ENCODE data around the gene NDUFV1.

The NDUFV1 gene

GRCh38 chr11:67640758-67641337 is 34.1 kb downstream of the NDUFV1 start:
- DNase-seq (ENCODE audit: low spot score), result no peak

DNA sequence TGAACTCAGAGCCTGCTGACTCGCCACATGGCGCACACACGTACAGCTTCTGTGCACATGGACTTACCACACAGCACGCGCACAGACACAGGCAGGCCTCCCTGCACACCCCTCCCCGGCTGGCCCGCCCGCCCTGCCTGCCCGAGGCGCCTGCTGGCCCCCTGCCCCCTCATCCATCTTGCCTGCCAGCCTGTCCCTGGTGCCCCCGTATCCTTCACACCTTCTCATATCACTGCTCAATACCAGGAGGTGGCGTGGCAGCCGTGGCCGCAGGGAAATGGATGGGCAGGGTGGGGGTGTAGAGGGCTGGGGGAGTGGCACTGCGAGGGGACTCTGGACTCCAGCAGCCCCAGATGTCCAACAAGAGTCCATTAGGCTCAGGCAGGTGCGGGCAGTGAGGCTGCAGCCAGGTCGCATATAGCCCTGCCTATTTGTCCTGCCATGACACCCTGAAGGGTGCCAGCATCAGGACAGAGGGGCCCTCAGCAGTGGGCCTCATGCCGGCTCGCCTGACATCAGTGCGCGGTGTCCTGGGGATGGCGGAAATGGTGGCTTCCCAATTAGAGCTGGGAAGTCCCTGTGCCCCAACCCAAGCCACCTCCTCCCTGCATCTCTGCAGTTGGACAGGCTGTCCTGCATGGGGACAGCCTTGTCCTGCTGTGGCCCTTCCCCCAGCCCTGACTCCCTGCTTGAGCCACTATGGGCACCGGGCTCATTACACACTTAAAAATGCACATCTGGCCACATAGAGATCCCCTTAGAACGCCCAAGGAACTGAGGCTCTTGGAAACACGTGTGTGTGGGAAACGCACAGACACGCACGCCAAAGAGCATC is 34.8 kb downstream of the NDUFV1 start:
- no peak for DNase-seq (ENCODE audit: low spot score)

- DNase-seq (ENCODE audit: low spot score), result no peak
Measured at GRCh38 chr11:67642173-67643120, 35.7 kb downstream of the NDUFV1 start.

DNA sequence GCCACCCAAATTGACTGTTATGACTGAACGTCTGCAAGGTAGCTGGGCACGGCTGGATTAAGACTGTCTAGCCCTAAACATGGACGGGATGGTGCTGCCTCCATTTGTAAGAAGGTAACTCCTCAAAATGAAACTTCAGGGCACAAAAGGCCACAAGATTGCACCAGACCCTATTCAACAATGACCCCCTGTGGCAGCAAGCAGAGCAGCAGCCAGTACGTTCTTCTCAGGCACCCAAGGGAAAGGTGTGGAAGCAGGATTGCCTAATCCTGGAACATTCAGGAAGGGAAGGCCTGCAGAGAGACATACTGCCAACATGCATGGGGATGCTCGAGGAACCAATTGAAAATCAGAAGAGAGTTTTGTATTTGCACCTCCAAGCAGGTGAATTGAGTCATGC is 37.3 kb downstream of the NDUFV1 start:
- DNase-seq (ENCODE audit: low spot score), result no peak

DNA sequence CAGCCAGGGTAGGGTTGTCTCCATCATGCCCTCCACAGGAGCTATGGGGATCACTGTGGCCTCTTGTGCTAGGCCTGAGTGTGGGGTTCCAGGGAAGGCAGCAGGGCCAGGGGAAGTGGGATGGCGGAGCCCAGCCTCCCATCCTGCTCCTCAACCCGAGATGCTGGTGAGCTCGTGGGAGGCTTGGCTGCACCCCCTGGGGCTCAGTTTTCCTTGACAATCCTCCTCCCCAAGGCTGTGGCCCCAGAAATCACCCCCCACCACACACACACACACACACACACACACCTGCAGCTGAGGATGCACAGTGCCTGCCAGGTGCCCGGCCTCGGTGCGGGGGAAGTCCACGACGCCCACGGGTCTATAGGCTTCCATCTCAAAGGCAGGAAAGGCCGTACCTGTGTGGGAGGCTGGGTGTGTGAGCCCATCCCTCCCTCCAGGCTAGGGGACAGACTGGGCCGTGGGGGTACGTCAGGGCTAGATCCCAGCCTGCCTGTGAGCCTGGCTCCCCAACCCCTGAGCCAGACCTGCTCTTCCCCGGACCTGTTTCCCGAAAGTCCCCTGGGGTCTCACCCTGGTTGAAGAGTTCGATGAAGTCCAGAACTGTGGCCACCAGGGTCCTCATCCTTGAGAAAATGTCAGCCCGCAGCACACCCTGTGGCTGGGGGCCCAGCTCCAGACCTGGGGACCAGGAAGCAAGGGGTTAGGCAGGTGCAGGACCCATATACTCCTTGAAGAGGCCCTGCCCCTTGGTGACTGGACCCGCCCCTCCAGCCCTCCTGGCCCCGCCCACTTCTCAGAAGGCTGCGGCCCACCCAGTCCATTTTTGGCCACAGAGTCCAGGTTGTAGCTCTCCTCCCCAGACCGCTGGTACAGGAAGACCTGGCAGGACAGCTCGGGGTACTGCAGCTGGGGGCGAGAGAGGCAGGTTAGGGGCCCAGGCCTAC is 38.0 kb downstream of the NDUFV1 start:
- no peak for DNase-seq (ENCODE audit: low spot score)

DNA sequence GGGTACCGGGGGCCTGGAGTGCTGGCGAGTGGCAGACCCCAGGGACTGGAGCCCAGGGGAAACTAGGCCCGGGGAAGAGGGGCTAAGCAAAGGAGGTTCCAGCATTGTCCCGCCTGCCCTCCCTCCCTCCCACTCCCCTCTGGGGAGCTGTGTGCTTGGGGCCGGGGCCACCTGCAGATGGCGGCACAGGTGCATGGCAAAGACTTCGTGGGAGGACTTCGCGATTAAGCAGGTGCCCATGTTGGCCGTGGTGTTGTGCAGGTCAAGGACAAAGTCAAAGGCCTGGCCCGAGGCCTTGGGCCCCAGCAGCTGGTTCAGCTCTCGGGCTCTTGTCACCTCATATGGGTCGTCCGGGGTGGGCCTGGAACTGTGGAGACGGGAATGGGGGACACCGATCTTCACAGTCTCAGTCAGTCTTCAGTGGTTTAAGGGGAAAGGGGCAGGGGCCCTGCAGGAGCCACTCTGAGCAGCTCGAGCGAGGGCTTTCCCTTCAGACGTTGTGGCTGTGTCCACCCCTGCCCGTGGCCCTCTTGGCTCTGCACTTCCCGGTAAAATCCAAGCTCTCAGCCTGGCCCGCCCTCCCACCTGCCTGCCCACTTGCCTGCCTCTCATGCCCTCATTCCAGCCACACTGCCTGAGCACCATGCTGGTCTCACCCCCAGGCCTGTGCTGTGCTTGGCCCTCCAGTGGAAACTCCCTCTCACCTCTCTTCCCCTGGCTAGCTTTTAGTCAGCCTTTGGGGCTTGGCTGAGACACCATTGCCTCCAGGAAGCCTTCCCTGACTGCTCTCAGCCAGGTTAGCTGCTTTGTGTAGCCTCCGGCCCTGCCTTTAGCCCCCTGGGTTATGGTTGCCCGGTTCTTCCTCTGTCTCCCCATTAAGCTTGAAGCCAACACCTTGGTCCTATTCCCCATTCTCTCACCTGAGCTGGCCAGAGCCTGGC is 39.1 kb downstream of the NDUFV1 start:
- DNase-seq (ENCODE audit: low spot score), result no peak

- DNase-seq (ENCODE audit: low spot score), result peak; percentile 30
Measured at GRCh38 chr11:67646535-67647336, 40.0 kb downstream of the NDUFV1 start.

DNA sequence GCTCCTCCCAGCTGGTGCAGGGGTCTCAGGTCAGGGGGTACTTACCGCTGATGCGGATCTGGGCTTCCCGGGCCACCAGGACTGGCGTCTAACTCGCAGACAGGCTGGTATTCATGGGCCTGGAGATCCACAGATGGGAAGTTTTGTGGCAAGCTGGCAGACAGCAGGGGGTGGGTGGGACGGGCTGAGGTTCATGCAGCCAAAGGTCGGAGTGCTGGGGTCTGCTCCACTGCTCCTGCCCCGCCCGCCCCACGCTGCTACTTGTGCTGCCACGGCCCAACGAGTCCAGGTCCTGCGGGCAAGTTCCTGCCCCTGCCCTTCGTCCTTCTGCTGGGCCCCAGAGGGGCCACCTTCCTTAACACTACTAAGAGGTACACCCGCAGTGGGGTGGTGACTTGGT is 40.7 kb downstream of the NDUFV1 start:
- no peak for DNase-seq (ENCODE audit: low spot score)

- peak; percentile 52 for DNase-seq (ENCODE audit: low spot score)
Measured at GRCh38 chr11:67648140-67648795, 41.5 kb downstream of the NDUFV1 start.

DNA sequence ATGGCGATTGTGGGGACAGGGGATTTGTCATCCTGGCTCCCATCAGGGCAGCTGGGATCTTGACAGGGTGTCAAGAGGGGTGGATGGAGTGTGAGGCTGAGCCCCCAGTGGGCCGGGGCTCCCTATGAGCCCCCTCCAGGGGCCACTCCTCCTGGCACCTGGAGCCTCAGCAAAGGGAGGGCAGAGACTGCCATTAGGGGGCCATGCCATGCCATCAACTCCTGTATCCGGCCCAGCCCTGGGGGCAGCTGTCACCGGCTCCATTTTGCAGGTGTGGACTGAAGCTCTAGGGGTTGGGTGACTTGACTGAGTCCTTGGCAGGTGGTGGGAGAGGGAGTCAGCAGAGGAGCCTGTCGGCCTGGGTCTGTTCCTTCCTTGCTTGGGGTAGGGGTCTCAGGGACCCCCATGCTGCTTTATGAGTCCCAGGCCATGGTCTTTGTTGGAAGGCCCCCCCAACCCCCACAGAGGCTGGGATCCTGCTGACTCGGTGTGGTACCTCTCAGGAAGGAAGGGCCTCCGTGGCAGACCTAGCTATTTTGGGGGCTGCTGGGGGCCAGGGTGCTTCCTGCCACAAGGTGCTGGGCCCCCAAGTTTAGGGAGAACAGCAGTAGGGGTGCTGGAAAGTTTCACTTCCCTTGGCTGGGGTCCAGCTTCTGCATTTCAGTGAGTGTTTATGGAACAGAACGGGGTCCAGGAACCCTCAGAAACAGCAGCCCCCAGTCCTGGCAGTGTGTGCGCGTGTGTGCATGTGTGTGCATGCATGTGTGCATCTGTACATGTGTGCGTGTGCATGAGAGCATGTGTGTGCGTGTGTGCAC is 42.3 kb downstream of the NDUFV1 start:
- no peak for DNase-seq (ENCODE audit: low spot score)

GRCh38 chr11:67649634-67650510 is 43.1 kb downstream of the NDUFV1 start:
- DNase-seq (ENCODE audit: low spot score), result no peak

DNA sequence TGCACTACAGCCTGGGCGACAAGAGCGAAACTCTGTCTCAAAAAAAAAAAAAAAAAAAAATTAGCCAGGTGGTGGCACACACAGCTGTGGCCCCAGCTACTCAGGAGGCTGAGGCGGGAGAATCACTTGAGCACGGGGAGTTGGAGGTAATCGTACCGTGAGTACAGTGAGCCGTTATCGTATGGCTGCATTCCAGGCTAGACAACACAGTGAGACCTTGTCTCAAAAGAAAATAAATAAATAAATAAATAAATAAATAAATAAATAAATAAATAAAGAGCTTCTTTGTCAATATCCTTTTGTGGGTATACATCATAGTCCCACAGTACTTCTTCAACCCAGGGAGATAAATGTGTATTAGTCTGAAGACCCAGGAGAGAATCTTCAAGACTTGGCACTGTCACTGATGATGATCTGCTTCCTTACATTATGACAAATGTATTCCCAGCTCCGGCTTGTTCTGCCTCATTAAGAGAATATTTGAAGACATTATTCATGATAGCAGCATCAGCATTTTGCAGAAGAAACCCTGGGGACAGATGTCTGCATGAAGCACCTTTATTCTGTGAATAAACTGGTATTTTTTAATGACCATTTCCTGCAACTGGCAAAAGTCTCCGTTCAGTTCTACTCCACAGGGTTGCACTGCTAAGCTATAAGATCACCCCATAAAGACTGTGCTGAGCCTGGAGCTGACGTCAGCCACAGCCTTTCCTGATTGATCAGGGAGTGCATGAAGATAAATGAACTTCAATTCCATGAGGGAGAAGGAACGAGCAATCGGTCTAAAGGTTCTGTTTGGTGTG is 45.4 kb downstream of the NDUFV1 start:
- DNase-seq (ENCODE audit: low spot score), result no peak

- DNase-seq (ENCODE audit: low spot score), result no peak
Measured at GRCh38 chr11:67652965-67653845, 46.5 kb downstream of the NDUFV1 start.

DNA sequence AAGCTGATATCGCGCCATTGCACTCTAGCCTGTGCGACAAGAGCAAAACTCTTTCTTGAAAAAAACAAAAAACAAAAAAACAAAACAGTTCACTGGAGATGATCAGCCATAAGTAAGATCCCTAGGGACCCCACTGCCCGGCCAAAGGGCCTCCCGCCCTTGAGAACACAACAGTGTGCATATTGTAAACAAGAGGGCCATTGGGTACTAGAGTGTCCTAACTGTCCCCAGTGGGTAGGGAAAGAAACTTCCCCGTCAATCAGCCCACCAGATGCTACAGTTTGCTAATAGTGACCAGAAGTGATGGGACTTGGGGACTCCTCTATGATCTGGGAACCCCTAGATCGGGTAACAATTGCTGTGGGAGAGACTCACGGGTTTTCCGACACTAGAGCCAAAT is 47.5 kb downstream of the NDUFV1 start:
- no peak for DNase-seq (ENCODE audit: low spot score)

DNA sequence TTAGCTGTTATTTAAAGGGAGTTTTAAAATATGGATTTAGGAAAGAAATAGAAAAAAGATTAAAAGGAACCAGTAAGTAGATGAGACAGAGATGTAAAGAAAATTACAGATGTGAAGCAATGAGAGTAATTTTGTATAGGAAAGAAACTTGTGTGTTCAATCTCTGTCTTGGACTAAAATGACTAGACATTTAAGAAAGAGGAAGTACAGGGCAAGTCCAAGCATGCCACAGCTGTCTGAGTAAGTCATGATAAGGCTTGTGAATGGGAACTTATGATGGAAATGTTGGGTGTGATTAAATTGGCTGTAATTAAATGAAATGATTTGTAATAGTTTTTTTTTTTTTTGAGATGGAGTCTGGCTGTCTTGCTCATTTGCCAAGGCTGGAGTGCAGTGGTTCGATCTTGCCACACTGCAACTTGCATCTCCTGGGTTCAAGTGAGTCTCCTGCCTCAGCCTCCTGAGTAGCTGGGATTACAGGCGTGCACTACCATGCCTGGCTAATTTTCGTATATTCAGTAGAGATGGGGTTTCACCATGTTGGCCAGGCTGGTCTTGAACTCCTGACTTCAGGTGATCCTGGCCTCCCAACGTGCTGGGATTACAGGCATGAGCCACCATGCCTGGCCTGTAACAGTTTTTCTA is 49.7 kb downstream of the NDUFV1 start:
- DNase-seq (ENCODE audit: low spot score), result no peak

All from CD4-positive, alpha-beta T cell treated with Interleukin-6 at 100 ng/mL for 8 hours (primary cell).